PC-3 (cell line): ENCODE measurements around the gene PLLP.

Experiments used
- CTCF ChIP-seq: fragments of 300-600 bp; sonication (generic); conservative IDR thresholded peaks from 2 replicates; pipeline ENCODE4 v1.5.1; 2017; ENCODE audit warnings: antibody characterized with exemption, low read depth, mild to moderate bottlenecking, low read length
- EZH2 ChIP-seq: fragments of 300-600 bp; sonication (generic); IDR thresholded peaks from one replicate; pipeline ENCODE4 v1.6.1; 2017; ENCODE audit warnings: antibody characterized with exemption, mild to moderate bottlenecking, low read length; ENCODE audit not compliant: unreplicated experiment
- EZH2phosphoT487 ChIP-seq: fragments of 300-600 bp; sonication (generic); IDR thresholded peaks from 2 replicates; pipeline ENCODE4 v1.6.1; 2018; ENCODE audit warnings: mild to moderate bottlenecking, antibody characterized with exemption, low read length, borderline replicate concordance

GRCh38 chr16:57277586-57277985, 6.9 kb downstream of the PLLP start:
- TF ChIP-seq CTCF (no peak), EZH2phosphoT487 (no peak), EZH2 (no peak)
